ENCODE results near the gene CPXM1.
"Not testable (repeated sequence)": the region's sequence is repeated elsewhere in the genome, so short reads cannot be mapped to it uniquely, and the experiment has no call there.

Gene CPXM1

DNA sequence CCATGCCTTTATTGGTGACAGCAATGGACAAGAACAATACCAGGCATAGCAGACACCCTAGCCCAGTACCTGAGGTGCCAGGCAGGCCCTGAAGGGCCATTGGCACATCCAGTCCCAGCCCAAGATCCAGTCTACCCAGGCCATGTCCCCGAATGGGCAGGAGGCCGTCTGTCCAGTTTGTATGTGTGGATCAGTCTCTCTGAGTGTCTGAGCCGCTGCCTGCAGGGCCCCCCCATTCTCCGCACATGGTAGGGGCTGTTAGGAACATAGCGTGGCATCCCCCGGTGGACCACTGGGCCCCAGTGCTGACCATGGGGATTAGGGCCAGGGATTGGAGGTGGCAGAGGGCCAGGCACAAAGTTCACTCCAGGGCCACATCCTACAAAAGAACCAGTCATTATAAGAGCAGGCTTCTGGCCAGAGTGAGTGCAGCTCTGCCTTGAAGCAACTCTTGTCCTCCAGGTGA is 34.9 kb upstream of the CPXM1 start:
- TF ChIP-seq, protein P1, sequence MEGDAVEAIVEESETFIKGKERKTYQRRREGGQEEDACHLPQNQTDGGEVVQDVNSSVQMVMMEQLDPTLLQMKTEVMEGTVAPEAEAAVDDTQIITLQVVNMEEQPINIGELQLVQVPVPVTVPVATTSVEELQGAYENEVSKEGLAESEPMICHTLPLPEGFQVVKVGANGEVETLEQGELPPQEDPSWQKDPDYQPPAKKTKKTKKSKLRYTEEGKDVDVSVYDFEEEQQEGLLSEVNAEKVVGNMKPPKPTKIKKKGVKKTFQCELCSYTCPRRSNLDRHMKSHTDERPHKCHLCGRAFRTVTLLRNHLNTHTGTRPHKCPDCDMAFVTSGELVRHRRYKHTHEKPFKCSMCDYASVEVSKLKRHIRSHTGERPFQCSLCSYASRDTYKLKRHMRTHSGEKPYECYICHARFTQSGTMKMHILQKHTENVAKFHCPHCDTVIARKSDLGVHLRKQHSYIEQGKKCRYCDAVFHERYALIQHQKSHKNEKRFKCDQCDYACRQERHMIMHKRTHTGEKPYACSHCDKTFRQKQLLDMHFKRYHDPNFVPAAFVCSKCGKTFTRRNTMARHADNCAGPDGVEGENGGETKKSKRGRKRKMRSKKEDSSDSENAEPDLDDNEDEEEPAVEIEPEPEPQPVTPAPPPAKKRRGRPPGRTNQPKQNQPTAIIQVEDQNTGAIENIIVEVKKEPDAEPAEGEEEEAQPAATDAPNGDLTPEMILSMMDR (IDR thresholded peaks at IDR 0.05; ENCODE audit: control insufficient read depth, extremely low read depth, insufficient read depth), result no peak
- DNase-seq (ENCODE audit: low read depth), result no peak
- no peak overlapping the region for H3K4me3 ChIP-seq (ENCODE audit: low read depth, low read length)

DNA sequence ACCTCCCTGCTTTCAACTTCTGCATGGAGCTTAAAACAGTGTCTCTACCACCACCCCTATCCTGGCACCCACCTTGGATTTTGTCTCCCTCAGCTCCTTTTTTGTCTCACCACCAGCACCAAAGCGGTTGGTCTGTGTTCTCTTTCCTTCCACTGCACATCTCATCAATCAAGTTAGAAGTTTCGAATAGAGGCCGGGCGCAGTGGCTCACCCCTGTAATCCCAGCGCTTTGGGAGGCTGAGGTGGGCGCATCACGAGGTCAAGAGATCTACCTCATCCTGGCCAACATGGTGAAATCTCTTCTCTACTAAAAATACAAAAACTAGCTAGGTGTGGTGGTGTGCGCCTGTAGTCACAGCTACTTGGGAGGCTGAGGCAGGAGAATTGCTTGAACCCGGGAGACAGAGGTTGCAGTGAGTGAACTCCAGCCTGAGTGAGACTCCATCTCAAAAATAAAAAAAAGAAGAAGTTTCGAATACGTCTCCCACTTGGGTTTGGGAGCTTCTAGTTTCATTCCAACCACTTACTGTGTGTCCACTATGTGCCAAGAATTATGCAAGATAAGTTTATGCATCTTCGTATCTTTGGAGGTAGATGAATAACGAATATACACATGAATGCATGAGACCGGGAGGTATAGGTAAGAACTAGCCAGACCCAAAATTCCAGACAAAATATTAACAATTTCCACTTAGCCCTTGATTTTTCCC is 34.1 kb upstream of the CPXM1 start:
- no peak for DNase-seq (ENCODE audit: low read depth)
- no peak overlapping the region for H3K4me3 ChIP-seq (ENCODE audit: low read depth, low read length)
- TF ChIP-seq, protein P1 (IDR thresholded peaks at IDR 0.05; ENCODE audit: control insufficient read depth, extremely low read depth, insufficient read depth), result no peak

DNA sequence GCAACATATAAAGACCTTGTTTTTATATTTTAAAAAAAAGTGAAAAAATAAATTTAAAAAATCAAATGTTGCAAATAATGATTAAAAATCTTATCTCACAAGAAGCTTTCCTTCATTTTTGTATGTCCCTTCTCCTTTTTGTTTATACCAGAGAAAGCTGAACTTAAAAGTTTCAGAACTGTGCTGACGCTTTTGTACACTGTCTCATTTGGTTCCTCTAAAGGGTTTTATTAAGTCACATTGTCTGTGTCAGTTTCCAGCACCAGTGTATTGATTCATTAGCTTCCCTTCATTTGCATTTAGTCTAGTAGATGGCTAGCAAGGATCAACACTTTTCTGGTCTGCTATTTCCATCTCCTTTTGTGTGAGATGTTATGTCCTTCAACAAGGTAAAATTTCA is 33.3 kb upstream of the CPXM1 start:
- DNase-seq (ENCODE audit: low read depth), result no peak
- H3K4me3 ChIP-seq (ENCODE audit: low read depth, low read length), result no peak overlapping the region
- TF ChIP-seq, protein P1 (IDR thresholded peaks at IDR 0.05; ENCODE audit: control insufficient read depth, extremely low read depth, insufficient read depth), result no peak

DNA sequence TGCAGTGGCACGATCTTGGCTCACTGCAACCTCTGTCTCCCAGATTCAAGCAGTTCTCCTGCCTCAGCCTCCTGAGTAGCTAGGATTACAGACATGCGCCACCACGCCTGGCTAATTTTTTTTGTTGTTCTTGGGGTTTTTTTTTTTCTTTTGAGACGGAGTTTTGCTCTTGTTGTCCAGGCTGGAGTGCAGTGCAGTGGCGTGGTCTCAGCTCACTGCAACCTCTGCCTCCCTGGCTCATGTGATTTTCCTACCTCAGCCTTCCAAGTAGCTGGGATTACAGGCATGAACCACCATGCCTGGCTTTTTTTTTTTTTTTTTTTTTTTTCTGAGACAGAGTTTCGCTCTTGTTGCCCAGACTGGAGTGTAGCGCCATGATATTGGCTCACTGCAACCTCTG is 30.8 kb upstream of the CPXM1 start:
- not testable (repeated sequence) for DNase-seq (ENCODE audit: low read depth)

DNA sequence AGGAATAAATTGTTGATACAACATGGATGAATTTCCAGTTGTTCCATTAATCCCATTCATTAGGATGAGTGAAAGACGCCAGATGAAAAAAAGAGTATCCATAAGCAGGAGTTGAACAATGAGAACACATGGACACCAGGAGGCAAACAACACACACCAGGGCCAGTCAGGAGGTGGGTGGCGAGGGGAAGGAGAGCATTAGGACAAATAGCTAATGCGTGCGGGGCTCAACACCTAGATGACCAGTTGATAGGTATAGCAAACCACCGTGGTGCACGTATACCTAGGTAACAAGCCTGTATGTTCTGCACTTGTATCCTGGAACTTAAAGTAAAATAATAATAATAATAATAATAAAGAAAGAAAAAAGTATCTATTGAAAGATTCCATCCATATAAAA is 28.9 kb upstream of the CPXM1 start:
- no peak for DNase-seq (ENCODE audit: low read depth)
- H3K4me3 ChIP-seq (ENCODE audit: low read depth, low read length), result no peak overlapping the region
- TF ChIP-seq, protein P1 (IDR thresholded peaks at IDR 0.05; ENCODE audit: control insufficient read depth, extremely low read depth, insufficient read depth), result no peak

More for the DNA sequence above, 30.8 kb upstream of the CPXM1 start:
- H3K4me3 ChIP-seq (ENCODE audit: low read depth, low read length), result not testable (repeated sequence)

DNA sequence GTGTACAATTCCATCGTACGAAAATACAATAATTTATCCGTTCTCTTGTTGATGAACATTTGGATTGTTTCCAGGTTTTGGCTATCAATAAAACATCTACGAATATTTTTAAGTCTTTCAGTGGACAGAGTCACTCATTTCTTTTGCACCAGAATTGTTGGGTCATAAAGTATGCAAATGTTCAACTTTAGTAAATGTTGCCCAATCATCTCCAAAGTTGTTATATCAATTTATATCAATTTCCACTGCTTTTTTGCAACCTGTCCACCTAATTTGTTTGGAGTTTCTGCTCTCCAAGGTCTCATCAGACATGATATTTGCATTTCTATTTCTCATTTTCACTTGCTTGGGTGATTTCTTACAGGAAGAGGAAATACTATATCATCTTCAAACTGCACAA is 26.2 kb upstream of the CPXM1 start:
- TF ChIP-seq, protein P1 (IDR thresholded peaks at IDR 0.05; ENCODE audit: control insufficient read depth, extremely low read depth, insufficient read depth), result no peak
- DNase-seq (ENCODE audit: low read depth), result no peak
- H3K4me3 ChIP-seq (ENCODE audit: low read depth, low read length), result no peak overlapping the region

DNA sequence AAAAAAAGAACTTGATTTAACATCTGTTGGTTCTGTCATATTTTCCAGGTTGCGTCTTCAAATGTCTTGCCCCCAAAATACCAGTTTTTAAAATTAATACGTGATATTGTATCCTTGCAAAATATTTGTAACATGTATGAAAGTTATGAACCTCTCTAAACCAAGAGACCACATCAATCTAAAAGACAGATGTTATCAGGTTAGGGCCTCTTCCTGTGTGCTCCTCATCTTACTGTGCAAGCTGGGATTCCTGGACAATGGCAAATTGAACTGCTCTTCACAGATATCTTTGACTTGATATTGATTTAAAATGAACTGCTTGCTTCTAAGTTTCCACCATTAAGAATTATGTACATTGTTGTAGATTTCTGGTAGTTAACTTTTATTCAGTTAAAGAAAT is 25.3 kb upstream of the CPXM1 start:
- TF ChIP-seq, protein P1 (IDR thresholded peaks at IDR 0.05; ENCODE audit: control insufficient read depth, extremely low read depth, insufficient read depth), result no peak
- no peak for DNase-seq (ENCODE audit: low read depth)
- no peak overlapping the region for H3K4me3 ChIP-seq (ENCODE audit: low read depth, low read length)
